Smooth muscle cell (in vitro differentiated cells): ENCODE measurements around the gene COL8A2. TPM values are rescaled to one million over a fixed set of nuclear protein-coding genes. Genes with fewer than 3 reads are reported as not detected.

ENCODE experiments used
- DNase-seq: peaks from one replicate; lab custom pipeline; 2025; ENCODE audit not compliant: unreplicated experiment; lab: John Stamatoyannopoulos, UW
- H2AFZ ChIP-seq: fragments of 200-600 bp; sonication (generic); 2 replicates; pipeline ENCODE4 v1.6.0; 2016; ENCODE audit warnings: antibody characterized with exemption, low read depth, mild to moderate bottlenecking
- H3F3A ChIP-seq: fragments of 200-600 bp; sonication (generic); 2 replicates; pipeline ENCODE4 v1.6.0; 2017; ENCODE audit warnings: antibody characterized with exemption, low read depth
- H3K27ac ChIP-seq: fragments of 200-600 bp; sonication (generic); 2 replicates; pipeline ENCODE4 v1.5.1; 2016; ENCODE audit warnings: low read depth, mild to moderate bottlenecking
- H3K27me3 ChIP-seq: fragments of 200-600 bp; sonication (generic); 2 replicates; pipeline ENCODE4 v1.6.1; 2016; ENCODE audit warnings: low read depth, mild to moderate bottlenecking
- H3K36me3 ChIP-seq: fragments of 200-600 bp; sonication (generic); 2 replicates; pipeline ENCODE4 v1.5.1; 2016; ENCODE audit warnings: low read depth
- H3K4me1 ChIP-seq: fragments of 200-600 bp; sonication (generic); 2 replicates; pipeline ENCODE4 v1.5.1; 2016; ENCODE audit warnings: low read depth
- H3K4me2 ChIP-seq: fragments of 200-600 bp; sonication (generic); 2 replicates; pipeline ENCODE4 v1.6.0; 2016; ENCODE audit warnings: mild to moderate bottlenecking
- H3K4me3 ChIP-seq: fragments of 200-600 bp; sonication (generic); 2 replicates; pipeline ENCODE4 v1.5.1; 2016; ENCODE audit warnings: mild to moderate bottlenecking
- H3K79me2 ChIP-seq: fragments of 200-600 bp; sonication (generic); 2 replicates; pipeline ENCODE4 v1.6.0; 2016; ENCODE audit warnings: low read depth, mild to moderate bottlenecking
- H3K9ac ChIP-seq: fragments of 200-600 bp; sonication (generic); 2 replicates; pipeline ENCODE4 v1.6.0; 2016; ENCODE audit warnings: low read depth
- H3K9me3 ChIP-seq: fragments of 200-600 bp; sonication (generic); replicated peaks from 2 replicates; pipeline ENCODE4 v1.5.1; 2016; ENCODE audit warnings: low read depth
- H4K20me1 ChIP-seq: fragments of 200-600 bp; sonication (generic); 2 replicates; pipeline ENCODE4 v1.6.0; 2016; ENCODE audit warnings: low read depth
- CTCF ChIP-seq: fragments of 200-600 bp; sonication (generic); IDR thresholded peaks from 2 replicates; pipeline ENCODE4 v1.5.1; 2017; ENCODE audit warnings: borderline replicate concordance, mild to moderate bottlenecking, antibody characterized with exemption; ENCODE audit not compliant: insufficient read depth, poor library complexity, severe bottlenecking
- WGBS: methylation state at CpG from one replicate; pipeline ENCODE4 v1.1.7; 2016; ENCODE audit warnings: low lambda C conversion rate; 5-methylcytosine and 5-hydroxymethylcytosine counted together
- polyA plus RNA-seq: library from polyadenylated mRNA; unstranded; fragments of >200 nt; fragmentation: Nextera tagmentation; extraction: Ambion mirVana; gene quantifications from 2 replicates; pipeline ENCODE4 v1.2.1, GENCODE V29; 2016
- total RNA-seq: library from RNA; depleted of rRNA; stranded (reverse); fragments of >200 nt; gene quantifications from 2 replicates; pipeline ENCODE4 v1.2.3, GENCODE V29; 2014

The COL8A2 gene
- total and polyA plus RNA-seq, 2 experiments from 2014 or later = 21.7 to 59.0 TPM

DNA sequence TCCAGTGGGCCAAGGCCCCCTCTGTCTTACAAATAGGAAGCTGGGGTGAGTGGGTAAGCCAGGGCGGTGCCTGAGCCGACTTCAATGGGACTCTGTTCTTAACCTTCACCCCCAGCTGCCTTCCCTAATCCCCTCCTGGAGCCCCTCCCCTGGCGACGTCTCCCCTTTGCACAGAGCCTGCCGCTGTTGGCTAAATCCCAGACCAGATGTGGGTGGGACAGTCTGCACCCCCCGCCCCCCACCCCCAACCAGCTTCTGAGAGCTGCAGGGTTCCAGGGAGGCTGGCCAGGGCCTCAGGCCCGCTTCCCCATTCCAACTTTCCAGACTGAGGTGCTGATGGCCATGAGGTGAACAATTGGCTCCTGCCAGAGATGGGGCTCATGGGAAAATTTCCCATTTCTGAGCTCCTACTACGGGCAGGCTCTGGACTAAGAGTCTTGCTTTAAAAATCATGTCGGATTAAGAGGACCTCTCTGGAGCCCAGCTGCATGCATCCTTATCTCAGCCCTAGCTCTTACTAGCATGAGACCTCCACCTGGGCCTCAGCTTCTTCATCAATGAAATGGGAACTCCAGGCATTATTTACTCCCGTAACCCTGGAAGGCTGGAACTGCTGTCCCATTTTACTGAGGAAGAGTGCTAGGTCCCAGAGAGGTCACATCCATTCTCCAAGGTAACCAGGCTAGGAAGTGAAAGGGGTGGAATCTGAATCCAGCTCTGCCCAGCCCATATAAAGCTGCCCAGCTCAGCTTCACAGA, 6.4 kb downstream of the COL8A2 start:
- TF ChIP-seq CTCF = no peak
- H4K20me1 ChIP-seq = no peaks in the 10 kb centered on the region
- H3F3A ChIP-seq = peaks cover 4% of the 10 kb centered on the region
- H2AFZ ChIP-seq = no peak overlapping the region
- H3K79me2 ChIP-seq = no peaks in the 10 kb centered on the region
- no peaks in the 10 kb centered on the region for H3K36me3 ChIP-seq
- 67% methylated on average over 9 of the region's 10 CpGs for WGBS
- no peak overlapping the region for H3K9ac ChIP-seq
- peaks cover 21% of the 10 kb centered on the region for H3K4me1 ChIP-seq
- no peaks in the 10 kb centered on the region for H3K9me3 ChIP-seq
- peak overlapping the region; percentile 69 for H3K4me2 ChIP-seq
- no peaks in the 10 kb centered on the region for H3K27me3 ChIP-seq
- H3K27ac ChIP-seq = peak overlapping the region; percentile 17
- H3K4me3 ChIP-seq = no peak overlapping the region
- DNase-seq = no peak

GRCh38 chr1:36116901-36117300, 8.1 kb downstream of the COL8A2 start:
- H3K4me3 ChIP-seq = no peak overlapping the region
- no peak for TF ChIP-seq CTCF

DNA sequence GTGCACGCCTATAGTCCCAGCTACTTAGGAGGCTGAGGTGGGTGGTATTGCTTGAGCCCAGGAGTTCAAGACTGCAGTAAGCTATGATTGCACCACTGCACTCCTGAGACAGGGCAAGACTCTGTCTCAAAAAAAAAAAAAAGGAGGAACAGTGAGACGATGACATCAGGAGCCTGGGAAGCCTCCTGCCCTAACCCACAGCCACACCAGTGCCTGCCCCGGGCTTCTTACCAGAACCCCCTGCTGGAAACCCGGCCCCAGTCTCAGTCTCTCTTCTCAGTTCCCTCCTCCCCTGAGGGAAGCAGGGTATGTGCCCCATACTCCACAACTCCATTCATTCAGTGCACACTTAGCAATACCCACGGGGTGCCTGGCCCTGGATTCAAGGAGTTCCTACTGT, 9.1 kb downstream of the COL8A2 start:
- H3F3A ChIP-seq = peaks cover 4% of the 10 kb centered on the region
- no peak overlapping the region for H2AFZ ChIP-seq
- no peak for DNase-seq
- H3K27ac ChIP-seq = peak overlapping the region; percentile 53
- H4K20me1 ChIP-seq = no peaks in the 10 kb centered on the region
- peaks cover 21% of the 10 kb centered on the region for H3K4me1 ChIP-seq
- H3K27me3 ChIP-seq = no peaks in the 10 kb centered on the region
- H3K36me3 ChIP-seq = no peaks in the 10 kb centered on the region
- H3K79me2 ChIP-seq = no peaks in the 10 kb centered on the region
- H3K4me2 ChIP-seq = peak overlapping the region; percentile 31
- no peaks in the 10 kb centered on the region for H3K9me3 ChIP-seq
- no peak overlapping the region for H3K9ac ChIP-seq
- no peak overlapping the region for H3K4me3 ChIP-seq
- TF ChIP-seq CTCF = no peak
- WGBS = 50% methylated on average over 5 of the region's 5 CpGs

More at GRCh38 chr1:36116901-36117300, 8.1 kb downstream of the COL8A2 start:
- H2AFZ ChIP-seq = no peak overlapping the region
- peaks cover 21% of the 10 kb centered on the region for H3K4me1 ChIP-seq
- no peaks in the 10 kb centered on the region for H3K36me3 ChIP-seq
- H3K27ac ChIP-seq = peak overlapping the region; percentile 17
- no peaks in the 10 kb centered on the region for H4K20me1 ChIP-seq
- no peaks in the 10 kb centered on the region for H3K9me3 ChIP-seq
- no peaks in the 10 kb centered on the region for H3K27me3 ChIP-seq
- DNase-seq = no peak
- no peaks in the 10 kb centered on the region for H3K79me2 ChIP-seq
- H3K4me2 ChIP-seq = no peak overlapping the region
- H3F3A ChIP-seq = peaks cover 4% of the 10 kb centered on the region
- H3K9ac ChIP-seq = no peak overlapping the region
- 75% methylated on average over 5 of the region's 5 CpGs for WGBS
